IMR-90 (cell line): ENCODE results near the gene TACC2. TPM values are rescaled to one million over a fixed set of nuclear protein-coding genes. Genes with fewer than 3 reads are reported as not detected.

Source experiments
- ATAC-seq: fragments of 200-7000 bp; cut with Tn5 transposase; 2 replicates; pipeline ENCODE4 v1.9.1; 2020; ENCODE audit warnings: low read depth, mild to moderate bottlenecking, moderate library complexity
- BruUV-seq: library from RNA; stranded (reverse); fragments of 400-500 nt; replicated peaks from 2 replicates; lab custom pipeline; 2021; lab: Mats Ljungman, UMichigan
- CTCF ChIA-PET: fragments of 300-600 bp; formaldehyde crosslinking; extraction: SDS; loops from one replicate; lab custom pipeline; 2021; ENCODE audit warnings: antibody characterized with exemption; lab: Yijun Ruan, JAX
- POLR2A ChIA-PET: fragments of 300-600 bp; sonication (Branson Sonifier 250); formaldehyde crosslinking; loops from one replicate; lab custom pipeline; 2022; ENCODE audit warnings: antibody characterized with exemption; ENCODE audit not compliant: unreplicated experiment; lab: Charles Lee
- DNase-seq: peaks from one replicate; pipeline ENCODE4 v3.0.0; 2013
- H2AFZ ChIP-seq: replicated peaks from 2 replicates; pipeline ENCODE3; 2013; ENCODE audit warnings: low read length, mild to moderate bottlenecking; ENCODE audit not compliant: poor library complexity
- H2AK5ac ChIP-seq: 2 replicates; pipeline ENCODE4 v1.6.1; 2013; ENCODE audit warnings: low read depth, low read length, inconsistent platforms
- H2AK9ac ChIP-seq: replicated peaks from 2 replicates; pipeline ENCODE3; 2013; ENCODE audit warnings: mild to moderate bottlenecking, low read depth, low read length, moderate library complexity; ENCODE audit not compliant: poor library complexity
- H2BK120ac ChIP-seq: 2 replicates; pipeline ENCODE4 v1.6.1; 2013; ENCODE audit warnings: low read depth, low read length, inconsistent platforms
- H2BK15ac ChIP-seq: 3 replicates; pipeline ENCODE4 v1.6.1; 2013; ENCODE audit warnings: low read depth, low read length, inconsistent platforms
- H2BK20ac ChIP-seq: 2 replicates; pipeline ENCODE4 v1.6.1; 2013; ENCODE audit warnings: low read depth, mild to moderate bottlenecking, inconsistent platforms, low read length, moderate library complexity
- H2BK5ac ChIP-seq: 2 replicates; pipeline ENCODE4 v1.6.1; 2013; ENCODE audit warnings: mild to moderate bottlenecking, low read depth, low read length, inconsistent platforms; ENCODE audit not compliant: poor library complexity, severe bottlenecking
- H3K14ac ChIP-seq: replicated peaks from 2 replicates; pipeline ENCODE4 v1.6.1; 2013; ENCODE audit warnings: low read depth, low read length, inconsistent platforms
- H3K18ac ChIP-seq: 2 replicates; pipeline ENCODE4 v1.6.1; 2013; ENCODE audit warnings: low read depth, low read length, control low read depth
- H3K23ac ChIP-seq: 2 replicates; pipeline ENCODE4 v1.6.1; 2013; ENCODE audit warnings: low read depth, low read length, inconsistent platforms
- H3K27ac ChIP-seq: 2 replicates; pipeline ENCODE4 v1.5.1; 2013; ENCODE audit warnings: mild to moderate bottlenecking, control low read depth, low read length; ENCODE audit not compliant: insufficient read depth
- H3K27me3 ChIP-seq: 2 replicates; pipeline ENCODE4 v1.6.1; 2013; ENCODE audit warnings: low read length; ENCODE audit not compliant: control insufficient read depth, insufficient read depth
- H3K36me3 ChIP-seq: 2 replicates; pipeline ENCODE4 v1.6.1; 2013; ENCODE audit warnings: low read length, mixed read lengths; ENCODE audit not compliant: control insufficient read depth, insufficient read depth
- H3K4ac ChIP-seq: 2 replicates; pipeline ENCODE4 v1.6.1; 2013; ENCODE audit warnings: low read depth, low read length, inconsistent platforms
- H3K4me1 ChIP-seq: 2 replicates; pipeline ENCODE4 v1.6.1; 2013; ENCODE audit warnings: low read length, mixed read lengths; ENCODE audit not compliant: control insufficient read depth, insufficient read depth
- H3K4me2 ChIP-seq: 2 replicates; pipeline ENCODE4 v1.6.1; 2013; ENCODE audit warnings: low read depth, mild to moderate bottlenecking, control low read depth, low read length, moderate library complexity
- H3K4me3 ChIP-seq: 2 replicates; pipeline ENCODE4 v1.5.1; 2013; ENCODE audit warnings: low read depth, mild to moderate bottlenecking, control low read depth, low read length, moderate library complexity; ENCODE audit not compliant: insufficient read depth
- H3K56ac ChIP-seq: 2 replicates; pipeline ENCODE4 v1.6.1; 2013; ENCODE audit warnings: low read length, inconsistent platforms; ENCODE audit not compliant: insufficient read depth; ENCODE audit errors: extremely low read depth
- H3K79me1 ChIP-seq, 2 experiments: 2 replicates each; pipeline ENCODE4 v1.6.1; 2013; ENCODE audit warnings: low read length in 2 of 2, inconsistent platforms in 1 of 2, low read depth in 1 of 2
- H3K9ac ChIP-seq: 2 replicates; pipeline ENCODE4 v1.6.1; 2013; ENCODE audit warnings: low read depth, low read length, control low read depth
- H3K9me1 ChIP-seq: 2 replicates; pipeline ENCODE4 v1.6.1; 2013; ENCODE audit warnings: low read length, inconsistent platforms; ENCODE audit not compliant: insufficient read depth
- H3K9me3 ChIP-seq: 2 replicates; pipeline ENCODE4 v1.6.1; 2013; ENCODE audit warnings: low read length; ENCODE audit not compliant: control insufficient read depth, insufficient read depth
- H4K20me1 ChIP-seq: 2 replicates; pipeline ENCODE4 v1.6.1; 2013; ENCODE audit warnings: low read length, inconsistent platforms; ENCODE audit not compliant: insufficient read depth
- H4K5ac ChIP-seq: 2 replicates; pipeline ENCODE4 v1.6.1; 2013; ENCODE audit warnings: mild to moderate bottlenecking, low read depth, low read length, control low read depth
- H4K8ac ChIP-seq, 2 experiments: 2 replicates each; pipeline ENCODE4 v1.6.1; 2013; ENCODE audit warnings: low read depth in 2 of 2, low read length in 2 of 2, control low read depth in 1 of 2, inconsistent platforms in 1 of 2
- H4K91ac ChIP-seq: 2 replicates; pipeline ENCODE4 v1.6.1; 2013; ENCODE audit warnings: low read depth, low read length, inconsistent platforms; ENCODE audit not compliant: insufficient read depth
- FOS ChIP-seq: fragments of 150-350 bp; IDR thresholded peaks from 2 replicates; pipeline ENCODE4 v1.6.1; 2016; ENCODE audit warnings: low read depth, low read length
- MAZ ChIP-seq: IDR thresholded peaks from 2 replicates; pipeline ENCODE4 v1.6.1; 2012; ENCODE audit warnings: low read depth, mild to moderate bottlenecking, low read length, improper control_type of control experiment, moderate library complexity, borderline replicate concordance
- SMC3 ChIP-seq: fragments of 150-350 bp; IDR thresholded peaks from 2 replicates; pipeline ENCODE4 v1.6.1; 2016; ENCODE audit warnings: low read depth, mild to moderate bottlenecking, antibody characterized with exemption, low read length, moderate library complexity
- WGBS, 2 experiments: methylation state at CpG; one replicate each; pipeline versions ENCODE4 v1.1.5 to v1.1.7; 2013; ENCODE audit warnings: missing lambda C conversion rate in 2 of 2; ENCODE audit not compliant: insufficient read length in 1 of 2; ENCODE audit errors: extremely low coverage in 2 of 2; 5-methylcytosine and 5-hydroxymethylcytosine counted together
- dilution Hi-C: fragments of 300-500 bp; cut with HindIII; formaldehyde crosslinking; loops from one replicate; pipeline ENCODE4 v1.14.3; 2018; ENCODE audit warnings: low sequenced_read_pairs; ENCODE audit not compliant: unreplicated experiment
- in situ Hi-C: fragments of 300-500 bp; cut with MboI; formaldehyde crosslinking; loops from 3 replicates; pipeline ENCODE4 v1.14.3; 2019; ENCODE audit warnings: low sequenced_read_pairs, inconsistent platforms, mixed read lengths
- intact Hi-C: fragments of 100-400 bp; cut with micrococcal nuclease; formaldehyde crosslinking; loops from 2 replicates; pipeline ENCODE4 v1.10.0; 2022
- polyA plus RNA-seq, 3 experiments: library from polyadenylated mRNA; depleted of rRNA; stranded (reverse); fragments of >200 nt; gene quantifications; 2 replicates each; pipeline ENCODE4 v1.2.3, GENCODE V29; 2012; ENCODE audit warnings: low replicate concordance in 1 of 3
- total RNA-seq: library from RNA; depleted of rRNA; stranded (reverse); fragments of >200 nt; gene quantifications from 2 replicates; pipeline ENCODE4 v1.2.3, GENCODE V29; 2012
- TF ChIP-seq, protein P1 (sequence below): fragments of 150-350 bp; IDR thresholded peaks from 2 replicates; pipeline ENCODE4 v1.6.1; 2016; ENCODE audit warnings: low read depth, mild to moderate bottlenecking, low read length, moderate library complexity, borderline replicate concordance

The TACC2 gene
- total and polyA plus RNA-seq, 2 of the 4 experiments (the other 2 are of a cell fraction), result 2.9 to 15.4 TPM

GRCh38 chr10:122298206-122298597 is 309.2 kb downstream of the TACC2 start:
- no peak overlapping the region for H3K4ac ChIP-seq
- H4K20me1 ChIP-seq, result no peaks in the 10 kb centered on the region
- H3K23ac ChIP-seq, result no peak overlapping the region
- POLR2A ChIA-PET, result no interaction called here
- H3K4me3 ChIP-seq, result no peak overlapping the region
- no peak overlapping the region for H2BK20ac ChIP-seq
- H3K27me3 ChIP-seq, result peaks cover 15% of the 10 kb centered on the region; the same call in 1 of the 2 replicates
- DNase-seq (no peak), ATAC-seq (no peak)
- H2AK5ac ChIP-seq, result no peak overlapping the region
- H2AK9ac ChIP-seq, result no peak overlapping the region
- no peak overlapping the region for H3K27ac ChIP-seq
- TF ChIP-seq FOS, result no peak
- TF ChIP-seq SMC3, result no peak
- TF ChIP-seq, protein P1, sequence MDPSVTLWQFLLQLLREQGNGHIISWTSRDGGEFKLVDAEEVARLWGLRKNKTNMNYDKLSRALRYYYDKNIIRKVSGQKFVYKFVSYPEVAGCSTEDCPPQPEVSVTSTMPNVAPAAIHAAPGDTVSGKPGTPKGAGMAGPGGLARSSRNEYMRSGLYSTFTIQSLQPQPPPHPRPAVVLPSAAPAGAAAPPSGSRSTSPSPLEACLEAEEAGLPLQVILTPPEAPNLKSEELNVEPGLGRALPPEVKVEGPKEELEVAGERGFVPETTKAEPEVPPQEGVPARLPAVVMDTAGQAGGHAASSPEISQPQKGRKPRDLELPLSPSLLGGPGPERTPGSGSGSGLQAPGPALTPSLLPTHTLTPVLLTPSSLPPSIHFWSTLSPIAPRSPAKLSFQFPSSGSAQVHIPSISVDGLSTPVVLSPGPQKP, result no peak
- TF ChIP-seq MAZ, result no peak
- no peak overlapping the region for H3K56ac ChIP-seq
- no peak overlapping the region for H2BK120ac ChIP-seq
- no peaks in the 10 kb centered on the region for H3K36me3 ChIP-seq
- H3K9ac ChIP-seq, result no peak overlapping the region
- no peak overlapping the region for H3K18ac ChIP-seq
- peaks cover 5% of the 10 kb centered on the region for H3K4me1 ChIP-seq
- H2AFZ ChIP-seq, result peak overlapping the region; percentile 28
- H4K5ac ChIP-seq, result no peak overlapping the region
- in situ Hi-C loops, result loop anchor here (5.0 kb wide), 2 partner anchors 134 to 269 kb away; no protein-coding TSS in a partner anchor
- H2BK5ac ChIP-seq, result no peak overlapping the region
- no peaks in the 10 kb centered on the region for H3K79me1 ChIP-seq
- no peak overlapping the region for H4K8ac ChIP-seq
- no peak overlapping the region for H4K91ac ChIP-seq
- WGBS, 2 experiments, result 81% methylated on average over 5 of the region's 6 CpGs; no CpG with 5 or more reads in 1 of the 2 experiments
- no peak overlapping the region for H3K4me2 ChIP-seq
- H3K9me3 ChIP-seq, result no peaks in the 10 kb centered on the region
- no peak overlapping the region for H2BK15ac ChIP-seq
- CTCF ChIA-PET, result interaction anchor here (0.6 to 2.5 kb wide), 7 partner anchors 9 to 755 kb away, joined by 3 to 18 read pairs (median 7); no protein-coding TSS in a partner anchor
- no TSS peak for BruUV-seq
- intact Hi-C loops, result loop anchor here (1.0 kb wide), 2 partner anchors 137 to 267 kb away; no protein-coding TSS in a partner anchor
- H3K14ac ChIP-seq, result no peak overlapping the region
- dilution Hi-C loops, result no loop called here
- 0 out of 2 replicates have a peak, but pooled peaks cover 2% of the 10 kb centered on the region for H3K9me1 ChIP-seq
